ENCODE measurements around the gene TFDP2. TPM values are rescaled to one million over a fixed set of nuclear protein-coding genes. Genes with fewer than 3 reads are reported as not detected.
"Not testable (repeated sequence)": the region's sequence is repeated elsewhere in the genome, so short reads cannot be mapped to it uniquely, and the experiment has no call there.

The TFDP2 gene
- total RNA-seq, 2 experiments from 2014 or later, result 99.9 to 169 TPM

DNA sequence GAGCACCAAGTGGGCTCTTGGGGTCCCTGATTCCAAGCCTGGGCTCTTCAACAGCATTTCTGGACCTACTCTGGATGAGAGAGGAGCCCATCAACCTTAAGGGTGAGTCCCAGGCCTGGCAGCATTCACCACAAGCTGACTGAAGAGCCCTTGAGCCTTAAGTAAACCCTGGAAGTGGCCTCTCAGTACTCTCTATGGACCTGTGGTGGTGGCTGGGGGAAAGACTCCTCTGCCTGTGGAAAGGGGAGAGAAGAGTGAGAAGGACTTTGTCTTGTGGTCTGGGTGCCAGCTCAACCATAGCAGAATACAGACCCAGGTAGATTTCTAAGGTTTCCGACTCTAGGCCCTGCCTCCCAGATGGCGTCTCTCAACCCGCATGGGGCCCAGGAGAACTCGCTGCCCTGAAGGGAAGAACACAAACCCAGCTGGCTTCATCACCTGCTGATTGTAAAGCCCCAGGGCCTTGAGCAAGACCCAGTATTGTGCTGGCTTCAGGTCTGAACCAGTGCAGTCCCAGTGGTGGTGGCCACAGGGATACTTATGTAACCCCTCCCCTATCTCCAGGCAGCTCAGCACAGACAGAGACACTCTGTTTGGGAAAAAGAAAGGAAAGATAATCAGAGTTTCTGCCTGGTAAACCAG, 71.4 kb downstream of the TFDP2 start:
- H2AFZ ChIP-seq (ENCODE audit: low read length), result no peak overlapping the region
- H3K4me2 ChIP-seq (ENCODE audit: low read length), result no peak overlapping the region
- peaks cover 14% of the 10 kb centered on the region for H3K36me3 ChIP-seq (ENCODE audit: insufficient read depth, low read length)
- no peaks in the 10 kb centered on the region for H3K9me3 ChIP-seq (ENCODE audit: low read length)
- no peaks in the 10 kb centered on the region for H3K79me2 ChIP-seq (ENCODE audit: insufficient read depth, low read depth, low read length)
- intact Hi-C loops (cut with micrococcal nuclease; ENCODE audit: unreplicated experiment), result no loop called here
- ChIA-PET POLR2A (interaction anchor here (0.9 to 1.6 kb wide), 4 partner anchors 9 to 52 kb away, joined by 3 to 9 read pairs (median 4); no protein-coding TSS in a partner anchor), CTCF (ENCODE audit: unreplicated experiment) (no interaction called here)
- H3K9me2 ChIP-seq (ENCODE audit: insufficient read depth, low read length), result no peaks in the 10 kb centered on the region
- H3K4me3 ChIP-seq (ENCODE audit: low read depth, low read length, poor library complexity, severe bottlenecking), result no peak overlapping the region
- H4K20me1 ChIP-seq (ENCODE audit: insufficient read depth, low read length), result no peaks in the 10 kb centered on the region
- TF ChIP-seq EZH2phosphoT487 (IDR thresholded peaks at IDR 0.05; ENCODE audit: borderline replicate concordance, low read depth, low read length) (no peak), CTCF (conservative IDR thresholded peaks at IDR 0.05; ENCODE audit: low read length) (no peak)
- H3K4me1 ChIP-seq (ENCODE audit: insufficient read depth, low read length, poor library complexity, severe bottlenecking), result no peaks in the 10 kb centered on the region
- no TSS peak for BruUV-seq (replicated peaks)
- H3K27ac ChIP-seq (ENCODE audit: low read depth, low read length, poor library complexity, severe bottlenecking), result no peak overlapping the region
- no peak for DNase-seq (ENCODE audit: low spot score)

DNA sequence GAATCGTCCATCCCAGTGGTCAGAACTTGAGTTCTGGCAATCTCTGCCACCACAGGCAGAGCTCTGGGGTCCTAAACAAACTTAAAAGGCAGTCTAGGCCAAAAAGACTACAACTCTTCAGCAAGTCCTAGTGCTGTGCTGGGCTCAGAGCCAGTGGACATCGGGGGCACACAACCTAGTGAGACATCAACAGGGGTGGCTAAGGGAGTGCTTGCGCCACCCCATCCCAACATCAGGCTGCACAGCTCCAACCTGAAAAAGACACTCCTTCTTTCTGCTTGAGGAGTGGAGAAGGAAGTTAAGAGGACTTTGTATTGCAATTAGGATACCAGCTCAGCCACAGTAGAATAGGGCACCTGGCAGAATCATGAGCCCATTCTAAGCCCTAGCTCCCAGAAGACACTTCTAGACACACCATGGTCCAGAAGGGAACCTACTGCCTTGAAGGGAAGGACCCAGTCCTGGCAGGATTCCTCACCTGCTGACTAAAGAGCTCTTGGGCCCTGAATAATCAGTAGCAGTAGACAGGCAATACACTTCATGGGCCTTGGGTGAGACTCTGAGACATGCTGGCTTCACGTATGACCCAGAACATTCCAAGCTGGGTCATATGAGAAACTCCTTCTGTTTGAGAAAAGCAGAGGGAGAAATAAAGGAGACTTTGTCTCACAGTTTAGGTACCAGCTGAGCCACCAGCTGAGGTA, 72.0 kb downstream of the TFDP2 start:
- Histone ChIP-seq H3K27ac (ENCODE audit: low read depth, low read length, poor library complexity, severe bottlenecking) (no peak overlapping the region), H3K9me3 (ENCODE audit: low read length) (no peaks in the 10 kb centered on the region), H3K4me2 (ENCODE audit: low read length) (no peak overlapping the region), H2AFZ (ENCODE audit: low read length) (no peak overlapping the region), H3K9me2 (ENCODE audit: insufficient read depth, low read length) (no peaks in the 10 kb centered on the region), H3K36me3 (ENCODE audit: insufficient read depth, low read length) (peaks cover 14% of the 10 kb centered on the region), H4K20me1 (ENCODE audit: insufficient read depth, low read length) (no peaks in the 10 kb centered on the region), H3K4me1 (ENCODE audit: insufficient read depth, low read length, poor library complexity, severe bottlenecking) (no peaks in the 10 kb centered on the region), H3K79me2 (ENCODE audit: insufficient read depth, low read depth, low read length) (no peaks in the 10 kb centered on the region), H3K4me3 (ENCODE audit: low read depth, low read length, poor library complexity, severe bottlenecking) (no peak overlapping the region)
- intact Hi-C loops (cut with micrococcal nuclease; ENCODE audit: unreplicated experiment), result no loop called here
- DNase-seq (ENCODE audit: low spot score), result no peak
- POLR2A ChIA-PET, result interaction anchor here (0.9 to 1.6 kb wide), 6 partner anchors 8 to 51 kb away, joined by 3 to 9 read pairs (median 4); no protein-coding TSS in a partner anchor
- BruUV-seq (replicated peaks), result no TSS peak
- CTCF ChIA-PET (ENCODE audit: unreplicated experiment), result no interaction called here
- no peak for TF ChIP-seq CTCF (conservative IDR thresholded peaks at IDR 0.05; ENCODE audit: low read length)
- no peak for TF ChIP-seq EZH2phosphoT487 (IDR thresholded peaks at IDR 0.05; ENCODE audit: borderline replicate concordance, low read depth, low read length)

GRCh38 chr3:142075656-142076055, 73.7 kb downstream of the TFDP2 start:
- H3K9me2 ChIP-seq (ENCODE audit: insufficient read depth, low read length); H3K4me3 ChIP-seq (ENCODE audit: low read depth, low read length, poor library complexity, severe bottlenecking); H3K27ac ChIP-seq (ENCODE audit: low read depth, low read length, poor library complexity, severe bottlenecking); DNase-seq (ENCODE audit: low spot score); CTCF ChIA-PET (ENCODE audit: unreplicated experiment); BruUV-seq (replicated peaks); intact Hi-C loops (cut with micrococcal nuclease; ENCODE audit: unreplicated experiment); H3K9me3 ChIP-seq (ENCODE audit: low read length); H3K4me1 ChIP-seq (ENCODE audit: insufficient read depth, low read length, poor library complexity, severe bottlenecking); H2AFZ ChIP-seq (ENCODE audit: low read length); H4K20me1 ChIP-seq (ENCODE audit: insufficient read depth, low read length); H3K4me2 ChIP-seq (ENCODE audit: low read length); H3K79me2 ChIP-seq (ENCODE audit: insufficient read depth, low read depth, low read length): not testable (repeated sequence)
- peaks cover 14% of the 10 kb centered on the region for H3K36me3 ChIP-seq (ENCODE audit: insufficient read depth, low read length)
- POLR2A ChIA-PET, result interaction anchor here (0.7 to 1.1 kb wide), 3 partner anchors 13 to 132 kb away, joined by 4 to 6 read pairs (median 4); no protein-coding TSS in a partner anchor
